Loucy (cell line): ENCODE data around the gene MMEL1.
"Not testable (repeated sequence)": the region's sequence is repeated elsewhere in the genome, so short reads cannot be mapped to it uniquely, and the experiment has no call there.

Source experiments
- CTCF ChIP-seq: fragments of 200-600 bp; sonication (generic); conservative IDR thresholded peaks from 2 replicates; pipeline ENCODE4 v1.5.1; 2014; ENCODE audit warnings: mild to moderate bottlenecking, antibody characterized with exemption, low read length
- EZH2phosphoT487 ChIP-seq: fragments of 200-600 bp; IDR thresholded peaks from 2 replicates; pipeline ENCODE4 v1.6.1; 2018; ENCODE audit warnings: antibody characterized with exemption, mild to moderate bottlenecking, moderate library complexity, borderline replicate concordance

DNA sequence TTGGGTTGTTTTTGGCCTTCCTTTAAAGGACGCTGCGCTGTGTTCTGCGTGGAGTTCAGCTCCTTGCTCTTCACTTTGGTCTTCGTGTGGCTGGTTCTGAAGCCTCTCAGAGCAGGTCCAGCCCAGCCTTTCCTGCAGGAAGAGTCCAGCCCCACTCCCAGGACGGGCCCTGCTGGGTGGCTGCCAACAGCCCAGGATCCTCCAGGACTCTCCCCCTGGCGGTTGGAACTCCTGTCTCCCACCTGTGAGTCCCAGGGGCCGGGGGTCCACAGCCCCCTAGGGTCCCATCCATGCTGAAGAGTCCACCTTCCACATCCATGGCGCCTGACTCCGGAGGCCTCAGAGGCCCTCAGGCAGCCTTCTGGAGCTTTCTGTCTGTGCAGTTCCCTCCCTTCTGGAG lies 81.3 kb downstream of the MMEL1 start:
- TF ChIP-seq CTCF, EZH2phosphoT487: not testable (repeated sequence)
